ENCODE measurements around the gene GSG1L.

The GSG1L gene

DNA sequence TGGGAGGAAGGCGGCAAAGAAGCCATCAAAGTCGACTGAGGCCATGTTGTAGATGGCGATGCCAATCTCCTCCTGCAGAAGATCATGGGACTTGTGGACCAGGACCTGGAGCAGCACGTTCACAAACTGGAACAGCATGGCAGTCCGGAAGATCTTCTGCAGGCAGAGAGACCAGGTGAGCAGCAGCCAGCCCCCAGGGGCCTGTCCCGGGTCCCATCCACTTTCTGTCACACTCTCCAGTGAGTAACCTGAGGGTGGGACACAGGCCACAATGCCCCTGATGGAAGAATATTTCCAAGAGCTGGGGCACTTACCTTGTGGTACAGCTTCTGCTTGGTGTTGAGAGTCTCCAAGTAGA lies 38.0 kb upstream of the GSG1L start:
- WGBS: 97% methylated on average over 6 of the region's 6 CpGs
- no peak overlapping the region for H2BK12ac ChIP-seq (ENCODE audit: low read length in 2 of 2)

DNA sequence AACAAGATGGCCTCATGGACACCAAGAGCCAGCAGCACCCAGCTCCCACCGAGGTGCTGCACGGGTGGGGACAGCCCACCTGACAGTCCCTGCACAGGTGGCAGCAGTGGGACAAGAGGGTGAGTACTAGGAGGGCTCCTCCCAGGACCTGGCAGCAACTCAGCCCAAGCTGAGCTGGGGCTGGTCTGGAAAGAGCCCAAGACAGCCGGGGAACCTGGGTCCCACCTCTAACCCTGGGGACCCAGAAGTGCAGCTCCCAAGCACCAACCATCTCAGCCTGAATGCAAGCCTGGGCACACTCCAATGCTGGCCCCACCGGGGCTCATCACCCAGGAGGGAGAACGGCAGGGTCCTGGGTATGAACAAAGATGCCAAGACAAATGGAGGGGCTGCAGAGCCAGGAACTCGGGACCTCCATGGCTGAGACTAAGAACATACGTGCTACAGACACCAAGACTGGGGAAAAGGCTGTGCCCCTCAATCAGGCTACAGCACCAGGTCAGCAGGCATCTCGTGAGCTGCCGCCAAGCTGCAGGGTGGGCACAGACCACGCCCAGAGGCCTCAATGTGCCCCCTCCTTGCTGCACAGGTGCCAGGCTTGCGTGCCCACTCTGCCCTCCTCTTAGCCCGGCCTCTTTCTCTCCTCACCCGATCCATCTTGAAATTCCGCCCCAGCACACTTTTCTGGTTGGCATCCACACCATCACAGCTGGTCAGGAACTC lies 37.5 kb upstream of the GSG1L start:
- Histone ChIP-seq H2BK120ac (ENCODE audit: low read depth, low read length) (no peak overlapping the region), H2AK5ac (ENCODE audit: low read length, severe bottlenecking) (no peak overlapping the region), H3K9me3 (ENCODE audit: control insufficient read depth, low read length) (no peaks in the 10 kb centered on the region), H3K4ac (ENCODE audit: low read depth in 1 of 2, low read length in 2 of 2) (no peak overlapping the region), H4K8ac (ENCODE audit: low read length) (no peak overlapping the region), H3K36me3 (ENCODE audit: control insufficient read depth in 1 of 2, insufficient read depth in 2 of 2, low read depth in 1 of 2, low read length in 2 of 2) (peaks cover 88 to 96% of the 10 kb centered on the region in 2 experiments), H3K9ac (ENCODE audit: low read length) (no peak overlapping the region), H4K91ac (ENCODE audit: low read length) (no peak overlapping the region), H2BK5ac (ENCODE audit: low read depth, low read length, poor library complexity, severe bottlenecking) (no peak overlapping the region), H3K27me3 (ENCODE audit: control insufficient read depth in 1 of 2, insufficient read depth in 1 of 2, low read length in 2 of 2) (no peaks in the 10 kb centered on the region), H3K4me1 (ENCODE audit: control insufficient read depth, insufficient read depth, low read depth, low read length) (no peaks in the 10 kb centered on the region), H3K4me3 (ENCODE audit: insufficient read depth in 1 of 2, low read depth in 1 of 2, low read length in 2 of 2) (no peak overlapping the region), H3K18ac (ENCODE audit: low read depth in 1 of 2, low read length in 2 of 2) (no peak overlapping the region), H3K79me1 (replicated peaks; ENCODE audit: low read length, poor library complexity, severe bottlenecking) (peaks cover 49% of the 10 kb centered on the region), H3K27ac (ENCODE audit: low read length, poor library complexity, severe bottlenecking) (no peak overlapping the region), H3K14ac (ENCODE audit: low read length in 2 of 2) (no peak overlapping the region), H2BK12ac (ENCODE audit: low read length in 2 of 2) (no peak overlapping the region), H2AFZ (ENCODE audit: low read depth, low read length) (no peak overlapping the region), H3K23ac (ENCODE audit: low read length in 2 of 2) (no peak overlapping the region), H2BK15ac (ENCODE audit: low read depth, poor library complexity, severe bottlenecking) (no peak overlapping the region), H3K4me2 (ENCODE audit: low read length, poor library complexity, severe bottlenecking) (no peak overlapping the region)
- no peak for DNase-seq
- WGBS: 97% methylated on average over 14 of the region's 14 CpGs

More for the DNA sequence above, 38.0 kb upstream of the GSG1L start:
- Histone ChIP-seq H3K9me3 (ENCODE audit: control insufficient read depth, low read length) (no peaks in the 10 kb centered on the region), H3K4me3 (ENCODE audit: insufficient read depth in 1 of 2, low read depth in 1 of 2, low read length in 2 of 2) (no peak overlapping the region), H3K36me3 (ENCODE audit: control insufficient read depth in 1 of 2, insufficient read depth in 2 of 2, low read depth in 1 of 2, low read length in 2 of 2) (peaks cover 88 to 96% of the 10 kb centered on the region in 2 experiments), H2BK15ac (ENCODE audit: low read depth, poor library complexity, severe bottlenecking) (no peak overlapping the region), H2BK5ac (ENCODE audit: low read depth, low read length, poor library complexity, severe bottlenecking) (no peak overlapping the region), H4K8ac (ENCODE audit: low read length) (no peak overlapping the region), H2AK5ac (ENCODE audit: low read length, severe bottlenecking) (no peak overlapping the region), H3K14ac (ENCODE audit: low read length in 2 of 2) (no peak overlapping the region), H3K27me3 (ENCODE audit: control insufficient read depth in 1 of 2, insufficient read depth in 1 of 2, low read length in 2 of 2) (no peaks in the 10 kb centered on the region), H3K79me1 (replicated peaks; ENCODE audit: low read length, poor library complexity, severe bottlenecking) (peaks cover 50% of the 10 kb centered on the region), H3K27ac (ENCODE audit: low read length, poor library complexity, severe bottlenecking) (no peak overlapping the region), H3K9ac (ENCODE audit: low read length) (no peak overlapping the region), H3K4me1 (ENCODE audit: control insufficient read depth, insufficient read depth, low read depth, low read length) (no peaks in the 10 kb centered on the region), H4K91ac (ENCODE audit: low read length) (no peak overlapping the region), H2BK120ac (ENCODE audit: low read depth, low read length) (no peak overlapping the region), H3K4ac (ENCODE audit: low read depth in 1 of 2, low read length in 2 of 2) (no peak overlapping the region), H2AFZ (ENCODE audit: low read depth, low read length) (no peak overlapping the region), H3K23ac (ENCODE audit: low read length in 2 of 2) (no peak overlapping the region), H3K18ac (ENCODE audit: low read depth in 1 of 2, low read length in 2 of 2) (no peak overlapping the region), H3K4me2 (ENCODE audit: low read length, poor library complexity, severe bottlenecking) (no peak overlapping the region)
- DNase-seq: no peak

DNA sequence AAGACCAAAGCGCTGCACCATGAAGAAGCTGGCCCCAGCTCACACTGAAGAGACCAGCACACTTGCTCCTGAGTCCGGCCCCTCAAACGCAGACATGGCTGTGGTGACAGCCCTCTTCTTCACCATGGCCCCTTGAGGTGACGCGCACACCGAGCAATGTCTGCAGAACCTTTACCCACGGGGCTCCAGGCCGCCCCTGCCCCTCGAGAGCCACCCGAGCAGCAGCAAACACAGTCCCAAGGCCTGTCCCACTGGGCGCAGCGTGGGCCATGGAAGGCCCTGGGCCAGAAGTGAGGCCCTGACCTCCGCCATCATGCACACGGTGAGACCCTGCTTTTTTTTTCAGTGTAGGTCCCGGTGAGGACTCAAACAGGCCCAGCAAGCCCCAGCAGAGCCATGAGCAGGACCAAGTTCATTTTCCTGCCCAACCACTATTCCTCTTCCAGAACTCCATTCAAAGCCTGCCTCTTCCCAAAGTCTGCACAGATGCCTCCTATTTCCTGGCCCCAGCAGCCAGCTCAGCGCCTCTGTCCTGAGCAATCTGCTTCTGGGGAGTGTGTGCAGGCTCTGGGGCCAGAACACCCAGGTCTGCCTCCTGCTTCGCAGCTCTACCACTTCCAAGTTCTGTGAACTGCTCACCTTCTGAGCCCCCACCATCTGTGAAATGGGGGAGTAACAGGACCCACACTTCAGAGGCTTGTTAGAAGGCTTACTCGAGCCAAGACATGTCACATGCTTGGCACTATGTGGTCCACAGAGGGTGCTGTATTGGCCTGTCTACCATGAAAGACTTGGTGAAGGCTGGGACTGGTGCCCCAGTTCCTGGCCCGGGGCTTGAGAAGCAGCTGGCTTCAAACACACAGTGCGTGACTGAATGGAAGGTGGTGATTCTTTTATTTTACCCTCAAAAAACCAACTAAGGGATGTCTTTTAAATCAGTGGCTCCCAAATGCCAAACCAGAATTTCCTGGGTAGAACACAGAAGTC lies 35.7 kb upstream of the GSG1L start:
- Histone ChIP-seq H3K23ac (ENCODE audit: low read length in 2 of 2) (no peak overlapping the region), H3K14ac (ENCODE audit: low read length in 2 of 2) (no peak overlapping the region), H3K36me3 (ENCODE audit: control insufficient read depth in 1 of 2, insufficient read depth in 2 of 2, low read depth in 1 of 2, low read length in 2 of 2) (peaks cover 79 to 80% of the 10 kb centered on the region in 2 experiments), H2BK12ac (ENCODE audit: low read length in 2 of 2) (no peak overlapping the region), H3K4ac (ENCODE audit: low read depth in 1 of 2, low read length in 2 of 2) (no peak overlapping the region), H3K4me1 (ENCODE audit: control insufficient read depth, insufficient read depth, low read depth, low read length) (no peaks in the 10 kb centered on the region), H3K4me3 (ENCODE audit: insufficient read depth in 1 of 2, low read depth in 1 of 2, low read length in 2 of 2) (no peak overlapping the region), H3K18ac (ENCODE audit: low read depth in 1 of 2, low read length in 2 of 2) (no peak overlapping the region), H4K8ac (ENCODE audit: low read length) (no peak overlapping the region), H2BK120ac (ENCODE audit: low read depth, low read length) (no peak overlapping the region), H2AK5ac (ENCODE audit: low read length, severe bottlenecking) (no peak overlapping the region), H2BK15ac (ENCODE audit: low read depth, poor library complexity, severe bottlenecking) (no peak overlapping the region), H3K9me3 (ENCODE audit: control insufficient read depth, low read length) (no peaks in the 10 kb centered on the region), H3K27me3 (ENCODE audit: control insufficient read depth in 1 of 2, insufficient read depth in 1 of 2, low read length in 2 of 2) (no peaks in the 10 kb centered on the region), H2AFZ (ENCODE audit: low read depth, low read length) (no peak overlapping the region), H2BK5ac (ENCODE audit: low read depth, low read length, poor library complexity, severe bottlenecking) (no peak overlapping the region), H3K9ac (ENCODE audit: low read length) (no peak overlapping the region), H3K27ac (ENCODE audit: low read length, poor library complexity, severe bottlenecking) (no peak overlapping the region), H3K4me2 (ENCODE audit: low read length, poor library complexity, severe bottlenecking) (no peak overlapping the region), H3K79me1 (replicated peaks; ENCODE audit: low read length, poor library complexity, severe bottlenecking) (peaks cover 52% of the 10 kb centered on the region), H4K91ac (ENCODE audit: low read length) (no peak overlapping the region)
- no peak for DNase-seq
- 98% methylated on average over 19 of the region's 20 CpGs for WGBS
